Kasumi-1 (cell line): ENCODE data around the gene ABCC1.
A peak's percentile ranks its signal among the peaks of the same experiment; 100 is the strongest.

ENCODE experiments used
- DNase-seq, 2 experiments: peaks; one replicate each; lab custom pipeline; 2025; lab: John Stamatoyannopoulos, UW

ABCC1 gene

GRCh38 chr16:16048904-16049582 lies 99.6 kb downstream of the ABCC1 start:
- DNase-seq = no peak

DNA sequence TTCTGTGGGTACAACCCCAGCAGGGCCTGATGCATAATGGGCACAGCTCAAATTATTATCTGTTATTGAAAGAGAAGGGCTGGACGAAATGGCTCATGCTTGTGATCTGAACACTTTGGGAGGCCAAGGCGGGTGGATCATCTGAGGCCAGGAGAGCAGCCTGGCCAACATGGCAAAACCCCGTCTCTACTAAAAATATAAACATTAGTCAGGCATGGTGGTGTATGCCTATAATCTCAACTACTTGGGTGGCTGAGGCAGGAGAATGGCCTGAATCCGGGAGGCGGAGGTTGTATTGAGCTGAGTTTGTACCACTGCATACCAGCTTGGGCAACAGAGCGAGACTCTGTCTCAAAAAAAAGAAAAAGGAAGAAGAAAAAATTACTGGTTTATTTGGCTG lies 100.7 kb downstream of the ABCC1 start:
- no peak for DNase-seq

DNA sequence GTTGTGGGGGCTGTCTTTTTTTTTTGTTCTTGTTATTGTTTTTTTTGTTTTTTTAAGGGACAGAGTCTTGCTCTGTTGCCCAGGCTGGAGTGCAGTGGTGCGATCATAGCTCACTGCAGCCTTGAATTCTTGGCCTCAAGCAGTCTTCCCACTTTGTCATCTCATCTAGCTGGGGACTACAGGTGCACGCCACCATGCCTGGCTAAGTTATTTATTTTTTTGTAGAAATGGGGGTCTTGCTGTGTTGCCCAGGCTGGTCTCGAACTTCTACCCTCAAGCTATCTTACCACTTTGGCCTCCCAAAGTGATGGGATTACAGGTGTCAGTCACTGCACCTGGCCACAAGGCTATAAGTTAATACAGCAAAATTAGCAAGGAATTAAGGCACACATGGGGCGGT lies 101.7 kb downstream of the ABCC1 start:
- no peak for DNase-seq

GRCh38 chr16:16052916-16053315 lies 103.5 kb downstream of the ABCC1 start:
- DNase-seq = no peak

- DNase-seq = no peak
Measured at GRCh38 chr16:16057102-16057501, 107.7 kb downstream of the ABCC1 start.

DNA sequence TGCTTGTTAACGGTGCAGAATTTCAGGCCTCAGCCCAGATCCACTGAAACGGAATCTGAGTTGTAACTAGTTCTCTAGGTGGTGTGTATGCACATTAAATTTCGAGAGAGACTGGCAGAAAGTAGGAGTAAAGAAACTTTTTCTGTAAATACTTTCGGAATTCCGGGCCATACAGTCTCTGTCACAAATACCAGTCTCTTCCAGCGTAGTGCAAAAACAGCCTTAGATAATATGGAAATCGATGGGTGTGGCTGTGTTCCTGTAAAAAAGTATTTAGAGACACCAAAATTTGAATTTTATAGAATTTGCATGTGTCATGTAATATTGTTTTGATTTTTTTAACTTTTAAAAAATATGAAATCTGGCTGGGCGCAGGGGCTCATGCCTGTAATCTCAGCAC lies 109.7 kb downstream of the ABCC1 start:
- DNase-seq = no peak

DNA sequence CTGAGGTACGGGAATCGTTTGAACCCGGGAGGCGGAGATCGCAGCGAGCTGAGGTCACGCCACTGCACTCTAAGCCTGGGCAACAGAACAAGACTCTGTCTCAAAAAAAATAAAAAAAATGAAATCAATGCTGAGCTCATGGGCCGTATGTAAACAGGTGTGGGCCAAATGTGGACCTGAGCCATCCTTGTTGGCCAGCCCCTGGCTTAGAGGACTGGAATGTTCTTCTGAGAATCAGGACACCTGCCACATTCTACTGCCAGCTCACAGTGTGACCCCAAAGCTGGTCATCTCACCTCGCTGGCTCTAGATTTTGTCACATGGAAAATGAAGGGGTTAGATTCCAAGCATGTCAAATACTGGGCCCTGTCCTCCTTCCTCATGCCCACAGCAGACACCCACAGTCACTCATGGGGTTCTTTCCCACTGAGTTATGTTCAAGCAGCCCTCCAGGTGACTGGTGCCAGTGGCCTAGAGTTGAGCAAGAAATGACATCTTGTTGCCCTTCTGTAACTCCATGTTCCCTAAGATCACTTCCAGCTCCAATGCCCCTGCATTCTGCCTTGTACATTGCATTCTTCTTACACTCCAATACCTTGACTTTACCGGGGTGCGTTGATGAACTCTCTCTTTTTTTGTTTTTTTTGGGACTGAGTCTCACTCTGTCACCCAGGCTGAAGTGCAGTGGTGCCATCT lies 110.6 kb downstream of the ABCC1 start:
- DNase-seq = no peak

DNA sequence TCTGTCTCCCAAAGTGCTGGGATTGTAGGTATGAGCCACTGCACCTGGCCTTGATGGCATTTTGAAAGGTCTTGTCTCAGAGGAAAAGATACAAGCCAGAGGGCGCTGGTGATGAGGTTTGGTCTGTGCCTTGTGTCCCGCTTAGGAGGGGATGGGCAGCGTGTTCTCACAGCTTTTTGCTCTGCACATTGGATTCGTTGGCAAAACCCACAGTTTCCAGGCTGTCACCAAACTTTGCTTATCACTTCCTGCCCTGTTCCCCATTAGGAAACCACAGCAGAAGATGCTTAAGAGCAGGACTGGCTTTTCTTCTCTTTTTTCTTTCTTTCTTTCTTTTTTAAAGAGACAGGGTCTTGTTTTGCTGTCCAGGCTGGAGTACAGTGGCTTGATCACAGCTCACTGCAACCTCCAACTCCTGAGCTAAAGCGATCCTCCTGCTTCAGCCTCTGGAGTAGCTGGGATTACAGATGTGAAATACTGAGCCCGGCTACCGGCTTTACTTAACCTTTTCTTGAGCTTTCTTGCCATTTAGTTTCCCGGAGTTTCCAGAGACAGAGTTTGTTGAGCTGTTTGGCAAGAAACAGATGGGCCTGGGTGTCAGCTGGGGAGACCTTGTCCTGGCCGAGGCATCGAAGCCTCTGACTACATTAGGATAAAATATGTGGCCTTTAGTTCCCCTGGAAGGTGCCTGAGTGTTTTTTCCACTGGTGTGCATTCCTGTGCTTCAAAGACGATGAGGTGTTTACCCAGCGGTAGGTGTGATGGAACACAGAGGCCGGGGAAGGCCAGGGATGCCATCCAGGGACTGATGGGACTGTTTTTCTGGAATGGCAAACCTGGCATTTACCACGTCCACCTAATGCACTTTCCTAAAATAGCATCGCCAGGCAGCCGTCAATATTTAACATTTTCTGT lies 112.9 kb downstream of the ABCC1 start:
- DNase-seq = peak; percentile 82 to 90

DNA sequence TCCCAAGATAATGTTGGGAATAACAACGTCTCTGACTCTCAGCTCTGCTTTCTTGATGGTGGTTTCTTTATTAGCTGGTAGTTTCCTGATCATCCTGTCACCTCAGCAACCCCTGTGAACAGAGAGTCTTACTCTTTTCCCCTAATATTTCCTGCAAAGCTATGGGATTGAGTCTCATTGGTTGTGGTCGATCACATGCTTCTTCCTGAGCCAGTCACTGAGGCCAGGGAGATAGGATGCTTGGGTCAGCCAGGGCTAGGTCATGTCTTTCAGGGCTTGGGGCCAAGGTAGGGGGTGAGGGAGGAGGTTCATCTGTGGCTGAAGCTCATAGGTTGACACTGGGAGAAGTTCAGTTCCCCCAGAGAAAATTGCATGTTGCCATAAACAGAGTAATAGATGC lies 114.3 kb downstream of the ABCC1 start:
- DNase-seq = peak in 1 of 2 experiments; percentile 3

- DNase-seq = no peak
Measured at GRCh38 chr16:16064874-16065384, 115.5 kb downstream of the ABCC1 start.

- no peak for DNase-seq
Measured at GRCh38 chr16:16067127-16067526, 117.7 kb downstream of the ABCC1 start.

DNA sequence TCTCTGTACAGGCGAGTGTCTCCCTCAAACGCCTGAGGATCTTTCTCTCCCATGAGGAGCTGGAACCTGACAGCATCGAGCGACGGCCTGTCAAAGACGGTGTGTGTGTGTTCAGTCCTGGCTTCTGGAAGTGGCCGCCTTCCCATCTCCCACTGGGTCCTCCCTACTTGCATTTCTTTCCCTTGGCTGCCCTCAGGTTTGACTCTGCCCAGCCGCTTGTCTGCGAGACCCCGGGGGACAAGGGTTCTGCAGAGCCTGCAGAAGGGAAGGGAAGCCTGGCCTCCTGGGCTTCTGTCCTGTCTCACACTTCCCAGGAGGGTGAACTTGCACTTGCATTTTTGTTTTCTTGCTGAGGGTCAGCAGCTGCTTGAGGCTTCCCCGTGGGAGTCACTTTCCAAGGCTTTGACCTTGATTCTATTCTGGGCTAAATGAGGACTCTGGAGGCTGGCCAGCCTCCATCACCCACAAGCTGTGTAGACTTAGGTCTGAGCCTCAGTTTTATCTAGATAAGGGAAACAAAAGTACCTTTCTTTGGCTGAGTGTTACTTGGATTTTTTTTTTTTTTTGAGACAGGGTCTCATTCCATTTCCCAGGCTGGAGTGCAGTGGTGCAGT lies 122.3 kb downstream of the ABCC1 start:
- DNase-seq = no peak

GRCh38 chr16:16073001-16073545 lies 123.7 kb downstream of the ABCC1 start:
- no peak for DNase-seq

DNA sequence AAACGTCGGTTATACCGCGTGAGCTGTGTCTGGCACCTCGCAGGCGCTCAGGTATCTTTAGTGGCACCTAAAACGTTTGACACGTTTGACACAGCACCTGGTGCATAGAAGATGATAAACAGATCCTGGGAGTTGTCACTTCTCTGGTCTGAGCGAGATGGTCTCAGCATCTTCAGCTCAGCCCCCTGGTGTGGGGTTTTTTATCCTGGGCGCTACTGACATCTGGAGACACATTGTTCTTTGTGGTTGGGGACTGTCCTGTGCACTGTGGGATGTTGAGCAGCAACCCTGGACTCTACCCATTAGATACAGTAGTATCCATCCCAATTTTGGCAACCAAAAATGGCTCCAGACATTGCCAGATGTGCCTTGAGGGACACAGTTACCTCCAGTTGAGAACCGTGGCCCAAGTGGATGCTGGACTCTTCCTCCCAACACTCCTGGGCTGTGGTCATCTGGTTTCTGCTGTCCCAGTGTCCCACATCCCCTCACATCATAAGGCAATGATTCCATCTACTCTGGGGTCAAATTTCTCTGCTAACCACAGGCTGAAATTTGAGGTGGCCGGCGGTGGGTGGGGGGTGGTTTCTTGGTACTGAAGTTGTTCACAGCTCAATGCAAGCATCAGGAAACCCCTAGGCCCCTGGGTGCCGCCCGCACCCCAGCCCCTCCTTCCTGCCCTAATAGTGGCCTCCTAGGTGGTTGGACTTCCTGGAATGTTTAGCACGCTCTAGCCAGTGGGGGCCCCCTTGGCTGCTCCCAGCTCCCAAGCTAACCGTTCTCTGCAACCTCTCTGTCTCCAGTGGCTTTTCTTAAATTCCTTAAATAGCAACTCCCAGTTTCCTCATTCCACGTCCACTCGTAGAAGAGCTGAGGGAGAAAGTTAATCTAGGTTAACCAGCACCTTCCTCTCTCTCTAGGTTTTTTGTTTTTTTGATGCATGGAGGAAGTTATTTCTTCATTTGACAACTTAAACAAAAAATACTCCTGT lies 124.8 kb downstream of the ABCC1 start:
- DNase-seq = peak; percentile 78 to 93

DNA sequence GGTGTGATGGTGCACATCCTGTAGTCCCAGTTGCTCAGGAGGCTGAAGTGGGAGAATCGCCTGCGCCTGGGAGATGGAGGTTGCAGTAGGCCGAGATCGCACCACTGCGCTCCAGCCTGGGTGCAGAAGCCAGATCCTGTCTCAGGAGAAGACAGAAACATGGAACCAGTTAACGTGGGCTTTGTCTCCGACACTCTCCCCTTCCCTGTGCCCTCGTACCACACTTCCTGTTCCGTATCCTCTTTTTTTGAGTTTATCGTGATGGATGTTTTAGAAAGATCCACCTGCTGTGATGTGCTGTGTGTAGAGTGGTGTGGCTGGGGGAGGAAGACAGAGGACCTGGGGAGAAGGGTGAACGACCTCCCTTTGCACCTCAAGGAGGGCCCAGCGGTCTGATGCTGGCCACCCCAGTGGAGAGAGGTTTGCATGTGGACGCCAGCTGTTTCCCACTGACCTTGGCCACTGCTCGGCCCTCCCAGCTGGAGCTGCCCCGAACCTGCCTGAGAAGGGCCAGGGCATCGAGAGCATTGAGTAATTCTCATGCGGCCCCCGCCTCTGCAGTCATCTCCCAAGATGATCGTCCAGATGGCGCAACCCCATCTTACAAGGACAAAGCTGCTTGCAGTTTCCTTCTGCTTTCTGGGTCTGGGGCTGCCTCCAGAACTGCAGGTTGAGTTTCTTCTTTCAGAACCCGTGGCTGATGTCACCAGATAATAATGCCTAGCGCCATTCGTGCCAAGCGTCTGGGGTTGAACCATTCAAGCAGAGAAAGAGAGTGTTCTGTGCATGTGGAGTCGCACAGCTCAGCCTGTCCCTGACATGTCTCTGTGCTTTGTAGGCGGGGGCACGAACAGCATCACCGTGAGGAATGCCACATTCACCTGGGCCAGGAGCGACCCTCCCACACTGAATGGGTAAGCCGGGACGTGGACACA lies 126.3 kb downstream of the ABCC1 start:
- DNase-seq = peak; percentile 50 to 75

- no peak for DNase-seq
Measured at GRCh38 chr16:16076423-16076813, 127.0 kb downstream of the ABCC1 start.

DNA sequence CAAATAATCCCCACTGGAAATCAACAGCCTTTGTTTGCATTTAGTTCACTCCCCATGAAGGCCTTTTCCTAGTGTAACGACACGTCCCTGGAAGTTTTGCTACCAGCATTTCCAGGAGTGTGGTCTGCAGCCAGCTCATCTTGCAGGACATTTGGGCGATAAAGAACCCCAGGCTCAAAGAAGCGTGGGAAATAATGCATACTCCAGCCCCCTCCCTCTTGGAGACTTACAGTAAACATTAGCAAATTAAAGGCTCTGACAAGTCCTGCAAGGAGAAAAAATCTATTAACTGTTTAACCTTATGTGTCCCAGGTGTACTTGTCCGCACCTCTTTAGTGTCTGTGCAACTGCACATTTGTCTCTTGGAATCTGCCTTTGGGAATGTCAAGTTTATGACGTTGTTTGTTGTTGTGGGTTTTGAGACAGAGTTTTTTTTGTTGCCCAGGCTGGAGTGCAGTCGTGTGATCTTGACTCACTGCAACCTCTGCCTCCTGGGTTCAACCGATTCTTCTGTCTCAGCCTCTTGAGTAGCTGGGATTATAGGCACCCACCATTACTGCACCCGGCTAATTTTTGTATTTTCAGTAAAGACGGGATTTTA lies 131.1 kb downstream of the ABCC1 start:
- no peak for DNase-seq

- DNase-seq = no peak
Measured at GRCh38 chr16:16081141-16081540, 131.7 kb downstream of the ABCC1 start.

DNA sequence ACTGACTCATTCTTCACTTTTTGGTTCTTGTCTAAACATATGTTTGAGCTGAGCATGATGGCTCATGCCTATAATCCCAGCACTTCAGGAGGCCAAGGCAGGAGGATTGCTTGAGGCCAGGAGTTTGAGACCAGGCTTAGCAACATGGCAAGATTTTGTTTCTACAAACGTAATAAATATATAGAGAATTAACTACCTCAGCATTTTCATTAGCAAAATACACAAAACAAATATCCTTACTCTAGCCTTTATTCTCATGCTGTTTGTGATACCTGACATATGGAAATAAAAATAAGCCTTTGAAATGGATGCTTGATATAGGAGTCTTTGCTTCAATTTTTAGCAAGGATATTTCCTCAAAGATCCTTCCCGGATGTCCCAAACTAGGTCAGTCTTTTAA lies 132.8 kb downstream of the ABCC1 start:
- no peak for DNase-seq
